ENCODE measurements around the gene USP7. TPM values are rescaled to one million over a fixed set of nuclear protein-coding genes. Genes with fewer than 3 reads are reported as not detected.

USP7 gene
- total RNA-seq, 2 experiments from 2014 or later: 259 to 268 TPM

DNA sequence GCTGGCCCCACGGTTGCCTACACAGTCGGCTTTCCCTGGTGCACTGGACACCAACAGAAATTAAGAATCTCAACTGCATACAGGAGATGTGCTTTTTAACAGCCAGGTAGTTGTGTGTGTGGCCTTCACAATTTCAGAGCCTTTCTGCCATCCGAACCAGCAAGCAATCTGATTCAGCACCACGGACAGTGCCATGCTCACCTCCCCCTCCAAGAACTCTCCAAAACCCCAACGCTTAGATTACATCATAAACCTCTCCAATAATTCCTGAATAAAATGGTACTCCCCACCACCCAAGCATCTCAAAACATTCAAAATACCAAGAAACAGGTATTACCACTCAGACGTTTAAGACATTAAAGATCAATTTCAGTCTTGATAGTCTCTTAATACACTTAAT lies 31.8 kb downstream of the USP7 start:
- TF ChIP-seq, protein P1, sequence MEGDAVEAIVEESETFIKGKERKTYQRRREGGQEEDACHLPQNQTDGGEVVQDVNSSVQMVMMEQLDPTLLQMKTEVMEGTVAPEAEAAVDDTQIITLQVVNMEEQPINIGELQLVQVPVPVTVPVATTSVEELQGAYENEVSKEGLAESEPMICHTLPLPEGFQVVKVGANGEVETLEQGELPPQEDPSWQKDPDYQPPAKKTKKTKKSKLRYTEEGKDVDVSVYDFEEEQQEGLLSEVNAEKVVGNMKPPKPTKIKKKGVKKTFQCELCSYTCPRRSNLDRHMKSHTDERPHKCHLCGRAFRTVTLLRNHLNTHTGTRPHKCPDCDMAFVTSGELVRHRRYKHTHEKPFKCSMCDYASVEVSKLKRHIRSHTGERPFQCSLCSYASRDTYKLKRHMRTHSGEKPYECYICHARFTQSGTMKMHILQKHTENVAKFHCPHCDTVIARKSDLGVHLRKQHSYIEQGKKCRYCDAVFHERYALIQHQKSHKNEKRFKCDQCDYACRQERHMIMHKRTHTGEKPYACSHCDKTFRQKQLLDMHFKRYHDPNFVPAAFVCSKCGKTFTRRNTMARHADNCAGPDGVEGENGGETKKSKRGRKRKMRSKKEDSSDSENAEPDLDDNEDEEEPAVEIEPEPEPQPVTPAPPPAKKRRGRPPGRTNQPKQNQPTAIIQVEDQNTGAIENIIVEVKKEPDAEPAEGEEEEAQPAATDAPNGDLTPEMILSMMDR (IDR thresholded peaks at IDR 0.05): no peak
- Mint-ChIP-seq H3K4me1 (ENCODE audit: low read depth) (peaks cover 67% of the 10 kb centered on the region), H3K27ac (peak overlapping the region; percentile 12), H3K9me3 (no peaks in the 10 kb centered on the region), H3K27me3 (no peaks in the 10 kb centered on the region), H3K4me3 (no peak overlapping the region), H3K36me3 (ENCODE audit: low read depth) (peaks cover 38% of the 10 kb centered on the region)
- ChIA-PET CTCF (interaction anchor here (0.6 kb wide), 1 partner anchor 108 kb away, joined by 3 read pairs; no protein-coding TSS in a partner anchor), POLR2A (no interaction called here)
- intact Hi-C loops (cut with DNase I, micrococcal nuclease): loop anchor here in 1 of 2 experiments (1.0 kb wide), 1 partner anchor 27 kb away; no protein-coding TSS in a partner anchor
- peaks cover 32% of the 10 kb centered on the region for H3K4me1 ChIP-seq (ENCODE audit: insufficient read depth, low read length)
- H3K36me3 ChIP-seq (ENCODE audit: insufficient read depth, low read length): peaks cover 32% of the 10 kb centered on the region
- peak; percentile 41 to 77 (median 48) for DNase-seq
- H3K27me3 ChIP-seq (ENCODE audit: control insufficient read depth in 1 of 2, insufficient read depth in 2 of 2, low read length in 2 of 2): no peaks in the 10 kb centered on the region
- no peak for ATAC-seq (ENCODE audit: poor library complexity)
- no peaks in the 10 kb centered on the region for H3K9me3 ChIP-seq (ENCODE audit: control insufficient read depth in 1 of 2, insufficient read depth in 1 of 2, low read length in 2 of 2)
- H3K27ac ChIP-seq (ENCODE audit: low read depth in 1 of 2, low read length in 2 of 2): no peak overlapping the region
- no peak overlapping the region for H3K4me3 ChIP-seq (ENCODE audit: low read length)

DNA sequence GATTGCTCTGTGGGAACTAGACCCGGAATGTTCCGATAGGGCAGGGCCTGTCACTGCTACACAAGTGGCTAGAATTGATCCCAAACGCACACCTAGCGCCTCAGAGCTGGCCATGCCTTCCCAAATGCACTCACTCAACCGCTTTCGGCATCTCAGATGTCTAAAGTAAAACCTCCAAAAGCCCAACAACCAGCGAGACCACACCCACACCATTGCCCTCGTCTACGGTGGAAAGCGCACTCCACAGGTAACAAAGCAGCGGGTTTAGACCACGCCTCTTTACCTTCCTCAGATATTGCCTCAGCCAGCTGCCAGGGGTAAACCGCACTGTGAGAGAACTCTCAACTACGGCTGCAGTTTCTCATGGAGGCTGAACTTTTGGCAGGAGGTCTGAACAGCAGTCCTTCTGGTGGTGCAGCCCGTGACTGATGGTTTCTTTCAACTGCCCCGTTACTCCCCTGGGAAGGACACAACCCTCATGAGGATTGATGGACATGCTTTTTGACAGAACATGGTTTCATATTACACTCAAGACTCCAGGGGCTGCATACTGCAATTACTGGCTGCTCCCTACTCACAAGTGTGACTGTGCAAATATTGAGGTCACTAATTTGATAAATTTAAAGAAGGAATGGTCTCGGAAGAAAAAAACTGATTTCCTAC lies 34.5 kb downstream of the USP7 start:
- H3K4me1 ChIP-seq (ENCODE audit: insufficient read depth, low read length): peaks cover 14% of the 10 kb centered on the region
- peaks cover 57% of the 10 kb centered on the region for H3K4me1 Mint-ChIP-seq (ENCODE audit: low read depth)
- no peaks in the 10 kb centered on the region for H3K9me3 Mint-ChIP-seq
- H3K36me3 Mint-ChIP-seq (ENCODE audit: low read depth): peaks cover 59% of the 10 kb centered on the region
- H3K4me3 Mint-ChIP-seq: no peak overlapping the region
- H3K9me3 ChIP-seq (ENCODE audit: control insufficient read depth in 1 of 2, insufficient read depth in 1 of 2, low read length in 2 of 2): no peaks in the 10 kb centered on the region
- CTCF ChIA-PET: no interaction called here
- no peaks in the 10 kb centered on the region for H3K27me3 ChIP-seq (ENCODE audit: control insufficient read depth in 1 of 2, insufficient read depth in 2 of 2, low read length in 2 of 2)
- intact Hi-C loops (cut with DNase I, micrococcal nuclease): loop anchor here in 1 of 2 experiments (2.0 kb wide), 1 partner anchor 16 kb away; no protein-coding TSS in a partner anchor
- no peaks in the 10 kb centered on the region for H3K27me3 Mint-ChIP-seq
- DNase-seq (no peak), ATAC-seq (ENCODE audit: poor library complexity) (no peak)
- no peak overlapping the region for H3K27ac Mint-ChIP-seq
- TF ChIP-seq, protein P1 (IDR thresholded peaks at IDR 0.05): no peak
- POLR2A ChIA-PET: no interaction called here
- H3K36me3 ChIP-seq (ENCODE audit: insufficient read depth, low read length): peaks cover 49% of the 10 kb centered on the region
- no peak overlapping the region for H3K27ac ChIP-seq (ENCODE audit: low read depth in 1 of 2, low read length in 2 of 2)
- H3K4me3 ChIP-seq (ENCODE audit: low read length): no peak overlapping the region

DNA sequence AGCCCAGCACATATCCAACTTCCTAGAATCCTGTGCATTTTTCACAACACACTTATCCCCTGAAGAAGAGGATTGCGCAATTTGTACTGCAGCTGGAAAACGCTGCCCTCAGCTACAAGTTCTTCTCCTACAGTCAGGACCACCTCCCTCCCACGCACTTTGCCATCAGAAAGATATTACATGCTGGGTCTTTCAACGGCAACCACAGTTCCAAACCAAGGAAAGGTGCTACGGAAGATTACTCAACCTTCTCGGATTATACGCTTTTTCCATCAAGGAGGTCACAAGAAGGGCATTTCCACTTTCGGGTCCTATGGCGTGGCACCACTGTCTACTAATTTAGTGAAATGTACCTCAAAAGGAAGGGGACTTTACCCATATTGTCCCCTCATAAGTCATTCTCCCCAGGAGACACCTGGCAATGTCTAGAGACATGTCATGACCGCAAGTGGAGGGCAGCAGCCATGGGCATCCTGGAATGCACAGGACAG lies 35.2 kb downstream of the USP7 start:
- Histone ChIP-seq H3K4me1 (ENCODE audit: insufficient read depth, low read length) (peaks cover 17% of the 10 kb centered on the region), H3K9me3 (ENCODE audit: control insufficient read depth in 1 of 2, insufficient read depth in 1 of 2, low read length in 2 of 2) (no peaks in the 10 kb centered on the region), H3K36me3 (ENCODE audit: insufficient read depth, low read length) (peaks cover 56% of the 10 kb centered on the region), H3K27ac (ENCODE audit: low read depth in 1 of 2, low read length in 2 of 2) (no peak overlapping the region), H3K4me3 (ENCODE audit: low read length) (no peak overlapping the region), H3K27me3 (ENCODE audit: control insufficient read depth in 1 of 2, insufficient read depth in 2 of 2, low read length in 2 of 2) (no peaks in the 10 kb centered on the region)
- ChIA-PET POLR2A (no interaction called here), CTCF (interaction anchor here (1.3 to 1.5 kb wide), 2 partner anchors 8 to 81 kb away, joined by 3 to 7 read pairs; no protein-coding TSS in a partner anchor)
- H3K27me3 Mint-ChIP-seq: no peaks in the 10 kb centered on the region
- no peak overlapping the region for H3K4me3 Mint-ChIP-seq
- no peak overlapping the region for H3K27ac Mint-ChIP-seq
- TF ChIP-seq, protein P1 (IDR thresholded peaks at IDR 0.05): no peak
- intact Hi-C loops (cut with DNase I, micrococcal nuclease): loop anchor here in 1 of 2 experiments (2.0 kb wide), 1 partner anchor 16 kb away; no protein-coding TSS in a partner anchor
- no peak for ATAC-seq (ENCODE audit: poor library complexity)
- peaks cover 55% of the 10 kb centered on the region for H3K4me1 Mint-ChIP-seq (ENCODE audit: low read depth)
- DNase-seq: no peak
- no peaks in the 10 kb centered on the region for H3K9me3 Mint-ChIP-seq
- peaks cover 66% of the 10 kb centered on the region for H3K36me3 Mint-ChIP-seq (ENCODE audit: low read depth)

Measured in CD4-positive, alpha-beta T cell (primary cell).